AG04449 (cell line): ENCODE data around the gene ARPC1B.

ENCODE experiments used
- CTCF ChIA-PET: fragments of 350-600 bp; formaldehyde crosslinking; extraction: SDS; loops from one replicate; lab custom pipeline; 2021; ENCODE audit warnings: antibody characterized with exemption; lab: Yijun Ruan, JAX
- POLR2A ChIA-PET: fragments of 400-600, 350-600 bp; formaldehyde crosslinking; extraction: SDS; loops from one replicate; lab custom pipeline; 2020; ENCODE audit warnings: antibody characterized with exemption, inconsistent platforms; lab: Yijun Ruan, JAX
- DNase-seq: peaks from one replicate; pipeline ENCODE4 v3.0.0-alpha.2; 2010; ENCODE audit warnings: low read depth, low spot score
- H3K4me3 ChIP-seq: 2 replicates; pipeline ENCODE4 v1.5.1; 2011; ENCODE audit warnings: low read depth, mild to moderate bottlenecking, control low read depth, low read length
- CTCF ChIP-seq: IDR thresholded peaks from one replicate; pipeline ENCODE4 v1.5.1; 2011; ENCODE audit warnings: mild to moderate bottlenecking, moderate library complexity, low read length, control low read depth, inconsistent platforms; ENCODE audit not compliant: insufficient read depth; ENCODE audit errors: missing control alignments

The ARPC1B gene

GRCh38 chr7:99403764-99404163, 29.2 kb downstream of the ARPC1B start:
- ChIA-PET POLR2A (interaction anchor here (1.4 kb wide), 1 partner anchor 11 kb away, joined by 5 read pairs; no protein-coding TSS in a partner anchor), CTCF (interaction anchor here (1.3 kb wide), 1 partner anchor 10 kb away, joined by 4 read pairs; no protein-coding TSS in a partner anchor)
- DNase-seq, result no peak
- H3K4me3 ChIP-seq, result no peak overlapping the region
- no peak for TF ChIP-seq CTCF

- H3K4me3 ChIP-seq, result no peak overlapping the region
- ChIA-PET POLR2A (interaction anchor here (1.4 kb wide), 1 partner anchor 11 kb away, joined by 5 read pairs; no protein-coding TSS in a partner anchor), CTCF (interaction anchor here (1.3 kb wide), 1 partner anchor 11 kb away, joined by 4 read pairs; no protein-coding TSS in a partner anchor)
- DNase-seq, result no peak
- no peak for TF ChIP-seq CTCF
These were observed 29.9 kb downstream of the ARPC1B start for GRCh38 chr7:99404235-99404976.

- no peak overlapping the region for H3K4me3 ChIP-seq
- TF ChIP-seq CTCF, result no peak
- DNase-seq, result no peak
- CTCF ChIA-PET, result interaction anchor here (1.3 kb wide), 1 partner anchor 11 kb away, joined by 4 read pairs; no protein-coding TSS in a partner anchor
- POLR2A ChIA-PET, result interaction anchor here (1.4 kb wide), 1 partner anchor 12 kb away, joined by 5 read pairs; no protein-coding TSS in a partner anchor
These were observed 30.4 kb downstream of the ARPC1B start for GRCh38 chr7:99404977-99405320.

- ChIA-PET CTCF (interaction anchor here (0.9 to 1.7 kb wide), 3 partner anchors 13 to 30 kb away, joined by 3 to 4 read pairs (median 3); no protein-coding TSS in a partner anchor), POLR2A (interaction anchor here (3.5 kb wide), 1 partner anchor 8 kb away, joined by 21 read pairs; no protein-coding TSS in a partner anchor)
- no peak for TF ChIP-seq CTCF
- peak overlapping the region; percentile 29; the same call in 1 of the 2 replicates for H3K4me3 ChIP-seq
- DNase-seq, result no peak
These were observed 32.0 kb downstream of the ARPC1B start for GRCh38 chr7:99406557-99406956.

- ChIA-PET CTCF (interaction anchor here (0.9 to 1.6 kb wide), 4 partner anchors 8 to 32 kb away, joined by 3 to 5 read pairs (median 3); no protein-coding TSS in a partner anchor), POLR2A (interaction anchor here (0.5 to 3.5 kb wide), 6 partner anchors 9 to 152 kb away, joined by 3 to 21 read pairs (median 4); partner anchors contain the start of genes CPSF4 and PTCD1)
- DNase-seq, result peak; percentile 24
- H3K4me3 ChIP-seq, result peak overlapping the region; percentile 98
- no peak for TF ChIP-seq CTCF
These were observed 33.4 kb downstream of the ARPC1B start for GRCh38 chr7:99407872-99408378.
